Uterus (tissue), 4 donors: ENCODE measurements around the gene RNF151. TPM values are rescaled to one million over a fixed set of nuclear protein-coding genes. Genes with fewer than 3 reads are reported as not detected.
"Not testable (repeated sequence)": the region's sequence is repeated elsewhere in the genome, so short reads cannot be mapped to it uniquely, and the experiment has no call there.

Experiments
- DNase-seq, 2 donors: peaks; one replicate each; pipeline ENCODE4 v3.0.0-alpha.2; 2019 to 2020
- H3K27ac ChIP-seq, 2 donors: fragments of 200-600 bp; sonication (generic); 1 replicate in 1 of 2; 2 replicates in 1 of 2; pipeline ENCODE4 v1.5.1; 2016 to 2018
- H3K27me3 ChIP-seq, 2 donors: fragments of 200-600 bp; sonication (generic); one replicate each; pipeline ENCODE4 v1.5.1; 2018 to 2019; ENCODE audit warnings: control low read depth in 1 of 2
- H3K36me3 ChIP-seq, 2 donors: fragments of 200-600 bp; sonication (generic); one replicate each; pipeline ENCODE4 v1.5.1; 2019; ENCODE audit warnings: control low read depth in 1 of 2
- H3K4me1 ChIP-seq, 2 donors: fragments of 200-600 bp; sonication (generic); one replicate each; pipeline ENCODE4 v1.5.1; 2018 to 2019; ENCODE audit warnings: control low read depth in 1 of 2
- H3K4me3 ChIP-seq, 2 donors: fragments of 200-600 bp; sonication (generic); 1 replicate in 1 of 2; 2 replicates in 1 of 2; pipeline ENCODE4 v1.5.1; 2018 to 2019; ENCODE audit warnings: mild to moderate bottlenecking in 1 of 2
- H3K9me3 ChIP-seq, 2 donors: fragments of 200-600 bp; sonication (generic); one replicate each; pipeline ENCODE4 v1.5.1; 2019; ENCODE audit warnings: control low read depth in 1 of 2
- POLR2A ChIP-seq, 2 donors: fragments of 450-650 bp; IDR thresholded peaks; one replicate each; pipeline ENCODE4 v1.6.1; 2016; ENCODE audit warnings: antibody characterized with exemption in 2 of 2, mild to moderate bottlenecking in 1 of 2, moderate library complexity in 1 of 2
- intact Hi-C: fragments of 100-400 bp; cut with DNase I; formaldehyde crosslinking; loops from one replicate; pipeline ENCODE4 v1.15.1; 2023; ENCODE audit warnings: low total_unique reads
- total RNA-seq, 4 donors: library from RNA; depleted of rRNA in 3 of 4; stranded (reverse); fragments of >200 nt in 3 of 4; gene quantifications; one replicate each; pipeline versions ENCODE4 v1.1.0 to v1.2.4, GENCODE V29; 2014 to 2023
- TF ChIP-seq, protein P1 (sequence below), 4 experiments: fragments of 200-600 bp in 2 of 4; fragments of 450-650 bp in 2 of 4; sonication (generic) in 2 of 4; IDR thresholded peaks; one replicate each; pipeline ENCODE4 v1.5.1; 2016 to 2019; ENCODE audit warnings: antibody characterized with exemption in 4 of 4, mild to moderate bottlenecking in 2 of 4, moderate library complexity in 1 of 4
- donor health status: DM: yes; HTN: yes; CAD: no.

RNF151 gene
- total RNA-seq, 4 donors from 2014 or later = not detected

DNA sequence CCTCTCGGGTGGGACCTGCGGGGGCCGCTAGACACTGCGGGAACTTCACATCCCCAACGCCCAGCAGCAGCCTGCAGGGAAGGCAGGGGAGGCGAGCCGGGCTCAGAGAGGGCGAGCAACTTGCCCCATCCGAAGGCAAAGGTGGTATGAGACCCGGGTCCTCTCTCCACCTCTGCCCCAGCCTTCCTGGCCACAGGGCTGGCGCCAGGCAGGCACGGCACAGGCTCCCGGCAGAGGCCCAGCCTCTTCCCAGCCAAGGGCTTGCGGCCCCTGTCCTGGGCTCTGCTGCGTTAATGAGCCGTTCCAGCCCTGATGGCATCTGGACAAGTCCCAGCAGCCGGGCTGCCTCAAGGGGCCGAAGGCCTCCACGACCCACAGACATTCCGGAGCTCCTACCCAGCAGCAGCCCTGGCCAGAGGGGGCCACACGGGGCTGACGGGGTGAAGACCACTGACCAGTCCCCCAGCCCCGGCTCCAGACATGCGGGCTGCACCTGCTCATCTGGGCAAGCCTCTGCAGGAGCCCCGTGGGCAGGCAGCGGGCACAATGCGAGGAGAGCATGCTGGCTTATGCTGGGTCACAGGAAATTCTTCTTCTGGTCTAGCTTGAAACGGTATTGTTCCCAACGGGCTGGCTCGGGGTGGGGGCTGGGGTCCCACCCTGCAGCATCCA is 47.2 kb upstream of the RNF151 start:
- intact Hi-C loops = no loop called here
- Histone ChIP-seq H3K27me3 (peaks cover 0 to 12% of the 10 kb centered on the region in 2 donors), H3K4me1 (peaks cover 0 to 7% of the 10 kb centered on the region in 2 donors), H3K36me3 (no peaks in the 10 kb centered on the region), H3K27ac (no peak overlapping the region), H3K4me3 (no peak overlapping the region), H3K9me3 (no peaks in the 10 kb centered on the region)
- TF ChIP-seq, protein P1, sequence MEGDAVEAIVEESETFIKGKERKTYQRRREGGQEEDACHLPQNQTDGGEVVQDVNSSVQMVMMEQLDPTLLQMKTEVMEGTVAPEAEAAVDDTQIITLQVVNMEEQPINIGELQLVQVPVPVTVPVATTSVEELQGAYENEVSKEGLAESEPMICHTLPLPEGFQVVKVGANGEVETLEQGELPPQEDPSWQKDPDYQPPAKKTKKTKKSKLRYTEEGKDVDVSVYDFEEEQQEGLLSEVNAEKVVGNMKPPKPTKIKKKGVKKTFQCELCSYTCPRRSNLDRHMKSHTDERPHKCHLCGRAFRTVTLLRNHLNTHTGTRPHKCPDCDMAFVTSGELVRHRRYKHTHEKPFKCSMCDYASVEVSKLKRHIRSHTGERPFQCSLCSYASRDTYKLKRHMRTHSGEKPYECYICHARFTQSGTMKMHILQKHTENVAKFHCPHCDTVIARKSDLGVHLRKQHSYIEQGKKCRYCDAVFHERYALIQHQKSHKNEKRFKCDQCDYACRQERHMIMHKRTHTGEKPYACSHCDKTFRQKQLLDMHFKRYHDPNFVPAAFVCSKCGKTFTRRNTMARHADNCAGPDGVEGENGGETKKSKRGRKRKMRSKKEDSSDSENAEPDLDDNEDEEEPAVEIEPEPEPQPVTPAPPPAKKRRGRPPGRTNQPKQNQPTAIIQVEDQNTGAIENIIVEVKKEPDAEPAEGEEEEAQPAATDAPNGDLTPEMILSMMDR (IDR thresholded peaks at IDR 0.05) = no peak
- TF ChIP-seq POLR2A (IDR thresholded peaks at IDR 0.05) = no peak
- no peak for DNase-seq

DNA sequence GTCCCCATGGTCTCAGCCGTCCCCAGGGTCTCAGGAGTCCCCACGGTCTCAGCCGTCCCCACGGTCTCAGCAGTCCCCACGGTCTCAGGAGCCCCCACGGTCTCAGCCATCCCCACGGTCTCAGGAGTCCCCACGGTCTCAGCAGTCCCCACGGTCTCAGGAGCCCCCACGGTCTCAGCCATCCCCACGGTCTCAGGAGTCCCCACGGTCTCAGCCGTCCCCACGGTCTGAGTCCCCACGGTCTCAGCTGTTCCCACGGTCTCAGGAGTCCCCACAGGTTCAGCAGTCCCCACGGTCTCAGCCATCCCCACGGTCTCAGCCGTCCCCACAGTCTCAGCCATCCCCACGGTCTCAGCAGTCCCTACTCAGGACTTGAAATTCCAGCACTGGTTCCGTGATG is 46.5 kb upstream of the RNF151 start:
- H3K4me3 ChIP-seq, H3K9me3 ChIP-seq, intact Hi-C loops, H3K27ac ChIP-seq, H3K4me1 ChIP-seq, DNase-seq, H3K36me3 ChIP-seq: not testable (repeated sequence)
- H3K27me3 ChIP-seq = peaks cover 0 to 12% of the 10 kb centered on the region in 2 donors

DNA sequence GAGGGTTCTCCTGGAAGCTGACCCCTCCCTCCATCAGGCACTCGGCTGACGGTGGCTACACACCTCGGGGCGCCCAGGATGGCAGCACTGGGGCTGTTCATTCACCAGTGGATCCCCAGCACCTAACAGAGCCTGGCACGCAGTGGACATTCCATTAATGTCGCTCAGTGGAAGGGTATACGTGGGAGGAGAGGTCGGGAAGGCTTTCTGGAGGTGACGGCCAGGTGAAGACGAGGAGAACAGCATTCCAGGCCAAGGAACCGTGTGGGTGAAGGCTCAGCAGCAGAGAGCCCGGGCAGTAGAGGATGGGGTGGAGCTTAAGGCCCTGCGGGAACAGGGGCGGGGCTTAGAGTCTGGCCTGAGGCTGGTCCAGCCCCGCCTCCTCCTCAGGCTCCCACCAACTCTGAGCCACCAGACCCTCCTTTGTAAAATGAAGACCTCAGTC is 45.9 kb upstream of the RNF151 start:
- Histone ChIP-seq H3K36me3 (no peaks in the 10 kb centered on the region), H3K9me3 (no peaks in the 10 kb centered on the region), H3K4me3 (no peak overlapping the region), H3K4me1 (peaks cover 0 to 7% of the 10 kb centered on the region in 2 donors), H3K27ac (no peak overlapping the region), H3K27me3 (peaks cover 0 to 12% of the 10 kb centered on the region in 2 donors)
- intact Hi-C loops = no loop called here
- DNase-seq = no peak
- TF ChIP-seq, protein P1 (IDR thresholded peaks at IDR 0.05) = no peak
- TF ChIP-seq POLR2A (IDR thresholded peaks at IDR 0.05) = no peak

DNA sequence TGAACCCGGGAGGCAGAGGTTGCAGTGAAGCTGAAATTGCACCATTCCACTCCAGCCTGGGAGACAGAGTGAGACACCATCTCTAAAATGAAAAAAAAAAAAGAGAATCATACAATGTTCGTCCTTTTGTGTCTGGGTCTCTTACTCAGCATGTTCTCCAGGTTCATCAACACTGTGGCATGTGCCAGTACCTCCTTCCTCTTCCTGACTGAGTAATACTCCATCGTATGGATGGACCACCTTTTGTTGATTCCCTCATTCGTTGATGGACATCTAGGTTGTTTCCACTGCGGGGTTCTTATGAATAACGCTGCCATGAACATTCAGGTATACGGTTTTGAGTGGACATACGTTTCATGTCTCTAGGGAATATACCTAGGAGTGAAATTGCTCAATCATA is 44.3 kb upstream of the RNF151 start:
- H3K36me3 ChIP-seq = no peaks in the 10 kb centered on the region
- peaks cover 0 to 12% of the 10 kb centered on the region in 2 donors for H3K27me3 ChIP-seq
- DNase-seq = no peak
- H3K4me3 ChIP-seq = no peak overlapping the region
- peaks cover 0 to 7% of the 10 kb centered on the region in 2 donors for H3K4me1 ChIP-seq
- no peaks in the 10 kb centered on the region for H3K9me3 ChIP-seq
- H3K27ac ChIP-seq = no peak overlapping the region
- intact Hi-C loops = no loop called here
- TF ChIP-seq, protein P1 (IDR thresholded peaks at IDR 0.05) = no peak
- TF ChIP-seq POLR2A (IDR thresholded peaks at IDR 0.05) = no peak

DNA sequence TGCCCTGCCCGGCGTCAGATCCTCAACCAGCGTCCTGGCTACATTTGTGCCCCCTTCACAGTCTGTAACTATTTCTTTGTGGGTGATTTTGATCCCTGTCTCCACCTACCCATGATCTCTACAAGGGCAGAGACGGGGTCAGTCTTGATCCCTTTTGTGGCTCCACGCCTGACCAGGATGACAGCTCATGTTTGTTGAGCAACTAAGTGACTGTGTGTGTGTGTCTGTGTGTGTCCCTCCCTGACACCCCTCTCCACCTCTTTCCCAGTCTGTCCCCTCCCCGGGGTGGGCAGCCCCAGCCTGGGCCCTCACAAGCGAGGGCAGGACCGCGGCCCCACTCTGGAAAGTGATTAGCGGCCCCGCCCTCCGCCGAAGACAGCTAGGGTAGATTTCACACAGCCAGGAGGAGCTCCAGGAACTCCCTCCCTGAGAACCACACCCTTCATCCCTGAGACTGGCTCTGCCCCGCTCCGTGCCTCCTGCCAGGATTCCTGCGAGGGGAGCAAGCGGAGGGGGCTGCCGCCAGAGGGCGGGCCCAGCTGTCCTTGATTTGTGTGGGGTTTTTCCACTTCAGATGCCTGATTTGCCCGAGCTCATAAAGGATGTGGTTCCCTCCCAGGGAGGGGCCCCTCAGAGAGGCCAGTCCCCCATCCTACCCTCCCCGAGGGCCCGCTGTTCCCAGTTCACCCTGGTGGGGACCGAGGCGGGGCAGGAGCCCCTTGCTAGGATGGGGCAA is 43.2 kb upstream of the RNF151 start:
- H3K27me3 ChIP-seq = peaks cover 0 to 12% of the 10 kb centered on the region in 2 donors
- peak in 1 of 2 donors; percentile 46 for DNase-seq
- intact Hi-C loops = no loop called here
- TF ChIP-seq, protein P1 (IDR thresholded peaks at IDR 0.05) = peak in 1 of 4 experiments; percentile 8
- no peak for TF ChIP-seq POLR2A (IDR thresholded peaks at IDR 0.05)
- no peaks in the 10 kb centered on the region for H3K9me3 ChIP-seq
- H3K27ac ChIP-seq = no peak overlapping the region
- no peak overlapping the region for H3K4me3 ChIP-seq
- peaks cover 0 to 3% of the 10 kb centered on the region in 2 donors for H3K4me1 ChIP-seq
- no peaks in the 10 kb centered on the region for H3K36me3 ChIP-seq
